Sigmoid colon (tissue), 4 donors: ENCODE results near the gene ZNRD2.

ENCODE experiments used
- EP300 ChIP-seq, 4 donors: sonication (generic); formaldehyde crosslinking; IDR thresholded peaks; one replicate each; pipeline ENCODE4 v1.6.1; 2017; ENCODE audit warnings: antibody characterized with exemption in 4 of 4
- POLR2AphosphoS5 ChIP-seq, 4 donors: sonication (generic); formaldehyde crosslinking; IDR thresholded peaks; one replicate each; pipeline ENCODE4 v1.6.1; 2017; ENCODE audit warnings: antibody characterized with exemption in 4 of 4
- TF ChIP-seq, protein P1 (sequence below), 4 experiments: fragments of 450-650 bp in 3 of 4; fragments of 200-600 bp in 1 of 4; IDR thresholded peaks; one replicate each; pipeline ENCODE4 v1.5.1; 2016 to 2019; ENCODE audit warnings: antibody characterized with exemption in 4 of 4, mild to moderate bottlenecking in 3 of 4, moderate library complexity in 2 of 4

DNA sequence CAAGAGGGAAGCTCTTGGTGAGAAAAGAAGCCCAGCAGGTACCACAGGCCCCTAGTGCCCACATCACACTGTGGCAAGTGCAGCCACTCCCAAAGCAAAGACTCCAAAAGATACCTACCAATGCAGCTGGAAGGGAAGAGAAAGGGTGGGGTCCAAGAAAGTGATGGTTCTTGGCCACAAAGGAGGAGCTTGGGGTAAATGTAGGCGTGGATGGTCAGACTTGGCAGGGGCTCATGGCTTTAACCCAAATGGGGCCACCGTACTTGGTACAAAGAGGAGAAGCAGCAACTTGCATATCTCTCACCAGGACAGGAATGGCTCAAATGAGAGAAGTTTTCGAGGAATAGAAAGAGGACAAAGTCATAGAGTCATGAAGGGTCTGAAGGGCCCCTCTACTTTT is 39.0 kb downstream of the ZNRD2 start:
- TF ChIP-seq EP300 (IDR thresholded peaks at IDR 0.05), result no peak
- TF ChIP-seq POLR2AphosphoS5 (IDR thresholded peaks at IDR 0.05), result no peak
- TF ChIP-seq, protein P1, sequence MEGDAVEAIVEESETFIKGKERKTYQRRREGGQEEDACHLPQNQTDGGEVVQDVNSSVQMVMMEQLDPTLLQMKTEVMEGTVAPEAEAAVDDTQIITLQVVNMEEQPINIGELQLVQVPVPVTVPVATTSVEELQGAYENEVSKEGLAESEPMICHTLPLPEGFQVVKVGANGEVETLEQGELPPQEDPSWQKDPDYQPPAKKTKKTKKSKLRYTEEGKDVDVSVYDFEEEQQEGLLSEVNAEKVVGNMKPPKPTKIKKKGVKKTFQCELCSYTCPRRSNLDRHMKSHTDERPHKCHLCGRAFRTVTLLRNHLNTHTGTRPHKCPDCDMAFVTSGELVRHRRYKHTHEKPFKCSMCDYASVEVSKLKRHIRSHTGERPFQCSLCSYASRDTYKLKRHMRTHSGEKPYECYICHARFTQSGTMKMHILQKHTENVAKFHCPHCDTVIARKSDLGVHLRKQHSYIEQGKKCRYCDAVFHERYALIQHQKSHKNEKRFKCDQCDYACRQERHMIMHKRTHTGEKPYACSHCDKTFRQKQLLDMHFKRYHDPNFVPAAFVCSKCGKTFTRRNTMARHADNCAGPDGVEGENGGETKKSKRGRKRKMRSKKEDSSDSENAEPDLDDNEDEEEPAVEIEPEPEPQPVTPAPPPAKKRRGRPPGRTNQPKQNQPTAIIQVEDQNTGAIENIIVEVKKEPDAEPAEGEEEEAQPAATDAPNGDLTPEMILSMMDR (IDR thresholded peaks at IDR 0.05), result no peak
